GM23338 (cell line): ENCODE measurements around the gene ABL1.

Experiments used
- CREB1 ChIP-seq: fragments of 250-450 bp; sonication (Bioruptor Pico); IDR thresholded peaks from 2 replicates; pipeline ENCODE4 v1.5.0; 2020; ENCODE audit warnings: low read depth, mild to moderate bottlenecking, moderate library complexity
- CTCF ChIP-seq, 2 experiments: fragments of 200-600 bp in 1 of 2; sonication (generic) in 1 of 2; conservative IDR thresholded peaks; 2 replicates each; pipeline versions ENCODE4 v1.5.1 to v1.6.1; 2016 to 2017; ENCODE audit warnings: antibody characterized with exemption in 2 of 2, low read depth in 2 of 2, mild to moderate bottlenecking in 2 of 2, moderate library complexity in 1 of 2
- ETS1 ChIP-seq: IDR thresholded peaks from 2 replicates; pipeline ENCODE4 v1.6.1; 2016; ENCODE audit warnings: antibody characterized with exemption
- EZH2 ChIP-seq: fragments of 200-600 bp; sonication (generic); IDR thresholded peaks from one replicate; pipeline ENCODE4 v1.8.0; 2017; ENCODE audit warnings: antibody characterized with exemption, mild to moderate bottlenecking, low read depth; ENCODE audit not compliant: unreplicated experiment
- EZH2phosphoT487 ChIP-seq: fragments of 200-600 bp; sonication (generic); IDR thresholded peaks from one replicate; pipeline ENCODE4 v1.8.1; 2018; ENCODE audit warnings: antibody characterized with exemption; ENCODE audit not compliant: unreplicated experiment
- JUNB ChIP-seq: IDR thresholded peaks from one replicate; pipeline ENCODE4 v1.6.1; 2016; ENCODE audit warnings: antibody characterized with exemption; ENCODE audit not compliant: unreplicated experiment
- NANOG ChIP-seq: IDR thresholded peaks from 2 replicates; pipeline ENCODE4 v1.6.1; 2016; ENCODE audit warnings: antibody characterized with exemption, borderline replicate concordance
- POLR2AphosphoS5 ChIP-seq: IDR thresholded peaks from 2 replicates; pipeline ENCODE4 v1.6.1; 2016; ENCODE audit warnings: antibody characterized with exemption, low read depth
- REST ChIP-seq: IDR thresholded peaks from one replicate; pipeline ENCODE4 v1.6.1; 2018; ENCODE audit warnings: antibody characterized with exemption; ENCODE audit not compliant: unreplicated experiment
- STAT1 ChIP-seq: IDR thresholded peaks from one replicate; pipeline ENCODE4 v1.6.1; 2016; ENCODE audit warnings: antibody characterized with exemption; ENCODE audit not compliant: unreplicated experiment
- ZNF114 ChIP-seq: fragments of 250-450 bp; sonication (Bioruptor Pico); IDR thresholded peaks from 2 replicates; pipeline ENCODE4 v1.5.0; 2020; ENCODE audit warnings: mild to moderate bottlenecking, moderate library complexity
- ZNF462 ChIP-seq: fragments of 250-450 bp; sonication (Bioruptor Pico); IDR thresholded peaks from 2 replicates; pipeline ENCODE4 v1.5.0; 2020; ENCODE audit warnings: mild to moderate bottlenecking, moderate library complexity

GRCh38 chr9:130897848-130898551 lies 62.9 kb downstream of the ABL1 start:
- no peak for TF ChIP-seq CTCF (conservative IDR thresholded peaks at IDR 0.05; ENCODE audit: low read depth in 2 of 2)
- no peak for TF ChIP-seq POLR2AphosphoS5
- TF ChIP-seq NANOG = no peak
- TF ChIP-seq ETS1 = no peak
- TF ChIP-seq REST = no peak
- no peak for TF ChIP-seq ZNF114
- TF ChIP-seq EZH2phosphoT487 = no peak
- no peak for TF ChIP-seq JUNB
- TF ChIP-seq EZH2 = no peak
- TF ChIP-seq CREB1 (CRISPR knock-in tag) = no peak
- no peak for TF ChIP-seq STAT1
- no peak for TF ChIP-seq ZNF462 (CRISPR knock-in tag)
